Lower lobe of right lung (tissue), 2 donors: ENCODE data around the gene FLYWCH2. TPM values are rescaled to one million over a fixed set of nuclear protein-coding genes. Genes with fewer than 3 reads are reported as not detected.

Source experiments
- ATAC-seq, 2 donors: fragments of 200-7000 bp; cut with Tn5 transposase; one replicate each; pipeline ENCODE4 v1.9.1; 2020 to 2022; ENCODE audit warnings: mild to moderate bottlenecking in 2 of 2, moderate library complexity in 2 of 2
- DNase-seq: peaks from one replicate; pipeline ENCODE4 v3.0.0-alpha.2; 2020
- H3K27ac ChIP-seq: fragments of 200-600 bp; one replicate; pipeline ENCODE4 v1.8.0; 2022
- H3K27me3 ChIP-seq: fragments of 200-600 bp; one replicate; pipeline ENCODE4 v1.8.0; 2022; ENCODE audit warnings: low read depth
- H3K36me3 ChIP-seq: fragments of 200-600 bp; one replicate; pipeline ENCODE4 v1.8.0; 2022; ENCODE audit warnings: mild to moderate bottlenecking
- H3K4me1 ChIP-seq: fragments of 200-600 bp; one replicate; pipeline ENCODE4 v1.8.0; 2022
- H3K4me3 ChIP-seq: fragments of 200-600 bp; one replicate; pipeline ENCODE4 v1.8.0; 2022; ENCODE audit warnings: mild to moderate bottlenecking
- H3K9me3 ChIP-seq: fragments of 200-600 bp; one replicate; pipeline ENCODE4 v1.8.0; 2022
- intact Hi-C: fragments of 100-400 bp; cut with DNase I; formaldehyde crosslinking; loops from one replicate; pipeline ENCODE4 v1.11.0; 2022
- total RNA-seq: library from RNA; stranded (reverse); fragmentation: NEBNext Ultra II Directional; extraction: Animal tissue kit (Norgen Biotek cat#: 25700); gene quantifications from one replicate; pipeline ENCODE4 v1.2.1, GENCODE V29; 2021
- TF ChIP-seq, protein P1 (sequence below): fragments of 200-600 bp; IDR thresholded peaks from one replicate; pipeline ENCODE4 v1.8.0; 2022; ENCODE audit warnings: antibody characterized with exemption, mild to moderate bottlenecking
- donor health status: DM: no; HTN: yes; CAD: no; lungs with severe emphysema.

The FLYWCH2 gene
- total RNA-seq, 1 donor from 2014 or later, result 27.8 TPM

DNA sequence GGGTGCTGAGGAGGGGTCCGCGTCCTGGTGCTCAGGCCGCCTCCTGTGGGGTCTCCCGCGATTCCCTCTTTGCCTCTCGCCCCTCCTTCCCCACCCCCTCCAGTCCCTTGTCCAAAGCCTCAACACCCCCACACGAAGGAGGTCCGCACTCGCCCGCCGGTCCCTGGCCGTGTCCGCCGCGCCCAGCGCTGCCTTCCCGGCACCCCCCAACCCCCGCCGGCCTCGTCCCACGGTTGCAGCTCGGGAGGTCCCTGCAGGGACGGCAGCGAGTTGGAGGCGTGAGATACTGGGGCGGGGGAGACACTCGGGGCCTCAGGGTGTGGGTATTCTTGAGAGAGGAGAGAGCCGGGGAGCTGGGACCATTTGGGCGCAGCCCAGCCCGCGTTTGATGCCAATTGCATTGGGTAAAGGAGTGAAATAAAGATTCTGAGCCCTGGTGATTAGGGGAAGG, 468 bp downstream of the FLYWCH2 start:
- Histone ChIP-seq H3K4me1 (peaks cover 12% of the 10 kb centered on the region), H3K9me3 (no peaks in the 10 kb centered on the region), H3K4me3 (peak overlapping the region; percentile 93), H3K27ac (peak overlapping the region; percentile 95), H3K36me3 (no peaks in the 10 kb centered on the region), H3K27me3 (no peaks in the 10 kb centered on the region)
- DNase-seq (no peak), ATAC-seq (peak; percentile 15 to 16)
- TF ChIP-seq, protein P1, sequence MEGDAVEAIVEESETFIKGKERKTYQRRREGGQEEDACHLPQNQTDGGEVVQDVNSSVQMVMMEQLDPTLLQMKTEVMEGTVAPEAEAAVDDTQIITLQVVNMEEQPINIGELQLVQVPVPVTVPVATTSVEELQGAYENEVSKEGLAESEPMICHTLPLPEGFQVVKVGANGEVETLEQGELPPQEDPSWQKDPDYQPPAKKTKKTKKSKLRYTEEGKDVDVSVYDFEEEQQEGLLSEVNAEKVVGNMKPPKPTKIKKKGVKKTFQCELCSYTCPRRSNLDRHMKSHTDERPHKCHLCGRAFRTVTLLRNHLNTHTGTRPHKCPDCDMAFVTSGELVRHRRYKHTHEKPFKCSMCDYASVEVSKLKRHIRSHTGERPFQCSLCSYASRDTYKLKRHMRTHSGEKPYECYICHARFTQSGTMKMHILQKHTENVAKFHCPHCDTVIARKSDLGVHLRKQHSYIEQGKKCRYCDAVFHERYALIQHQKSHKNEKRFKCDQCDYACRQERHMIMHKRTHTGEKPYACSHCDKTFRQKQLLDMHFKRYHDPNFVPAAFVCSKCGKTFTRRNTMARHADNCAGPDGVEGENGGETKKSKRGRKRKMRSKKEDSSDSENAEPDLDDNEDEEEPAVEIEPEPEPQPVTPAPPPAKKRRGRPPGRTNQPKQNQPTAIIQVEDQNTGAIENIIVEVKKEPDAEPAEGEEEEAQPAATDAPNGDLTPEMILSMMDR, result no peak
- intact Hi-C loops, result no loop called here

GRCh38 chr16:2884041-2884451, 1.0 kb downstream of the FLYWCH2 start:
- no peaks in the 10 kb centered on the region for H3K9me3 ChIP-seq
- H3K4me1 ChIP-seq, result peaks cover 12% of the 10 kb centered on the region
- peak overlapping the region; percentile 95 for H3K27ac ChIP-seq
- no peaks in the 10 kb centered on the region for H3K36me3 ChIP-seq
- H3K27me3 ChIP-seq, result no peaks in the 10 kb centered on the region
- H3K4me3 ChIP-seq, result peak overlapping the region; percentile 93
- ATAC-seq (no peak), DNase-seq (peak; percentile 26)
- TF ChIP-seq, protein P1, result no peak
- intact Hi-C loops, result no loop called here

- Histone ChIP-seq H3K4me1 (peaks cover 10% of the 10 kb centered on the region), H3K4me3 (no peak overlapping the region), H3K9me3 (no peaks in the 10 kb centered on the region), H3K27me3 (no peaks in the 10 kb centered on the region), H3K27ac (no peak overlapping the region), H3K36me3 (peaks cover 25% of the 10 kb centered on the region)
- intact Hi-C loops, result no loop called here
- ATAC-seq (no peak), DNase-seq (no peak)
- TF ChIP-seq, protein P1, result no peak
These were observed 11.2 kb downstream of the FLYWCH2 start for GRCh38 chr16:2894231-2894630.

DNA sequence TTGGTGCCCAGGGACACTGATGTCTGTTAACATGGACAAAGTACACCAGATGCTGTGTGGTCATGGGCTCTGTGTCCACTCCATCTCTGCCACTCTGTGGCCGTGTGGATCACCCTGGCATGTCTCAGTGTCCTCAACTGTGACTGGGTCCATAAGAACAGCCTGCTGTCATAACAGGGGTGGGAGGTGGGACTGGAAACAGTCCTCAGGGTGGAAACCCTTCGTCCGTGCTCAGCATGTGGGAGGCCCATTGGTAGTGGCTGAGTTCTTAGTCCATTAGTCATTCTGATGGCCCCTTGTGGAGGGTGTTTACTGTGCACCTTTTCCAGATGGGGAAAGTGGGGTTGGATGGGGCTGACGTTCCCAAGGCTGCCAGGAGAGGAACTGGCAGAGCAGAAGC, 12.8 kb downstream of the FLYWCH2 start:
- Histone ChIP-seq H3K27ac (no peak overlapping the region), H3K9me3 (no peaks in the 10 kb centered on the region), H3K27me3 (no peaks in the 10 kb centered on the region), H3K36me3 (peaks cover 29% of the 10 kb centered on the region), H3K4me1 (peaks cover 8% of the 10 kb centered on the region), H3K4me3 (no peak overlapping the region)
- ATAC-seq (no peak), DNase-seq (peak; percentile 11)
- TF ChIP-seq, protein P1, result no peak
- intact Hi-C loops, result no loop called here

DNA sequence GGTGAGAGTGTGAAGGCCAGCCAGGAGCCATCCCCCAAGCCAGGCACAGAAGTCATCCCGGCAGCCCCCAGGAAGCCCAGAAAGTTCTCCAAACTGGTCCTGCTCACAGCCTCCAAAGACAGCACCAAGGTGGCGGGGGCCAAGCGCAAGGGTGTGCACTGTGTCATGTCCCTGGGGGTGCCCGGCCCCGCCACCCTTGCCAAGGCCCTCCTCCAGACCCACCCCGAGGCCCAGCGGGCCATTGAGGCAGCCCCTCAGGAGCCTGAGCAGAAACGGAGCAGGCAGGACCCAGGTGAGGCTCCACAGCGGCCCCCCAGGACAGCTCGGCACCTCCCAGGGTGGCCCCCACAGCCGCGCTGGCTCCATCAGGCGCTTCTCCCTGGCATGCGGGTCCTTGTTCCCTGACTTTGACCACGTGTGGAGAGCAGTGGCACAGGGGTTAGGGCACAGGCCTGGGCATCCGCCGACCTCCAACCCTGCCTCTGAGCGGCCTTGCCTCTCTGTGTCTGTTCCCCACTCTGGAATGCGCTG, 13.5 kb downstream of the FLYWCH2 start:
- DNase-seq, result peak; percentile 27
- peak in 1 of 2 donors; percentile 11 for ATAC-seq
- peaks cover under 1% of the 10 kb centered on the region for H3K4me1 ChIP-seq
- H3K36me3 ChIP-seq, result peaks cover 29% of the 10 kb centered on the region
- intact Hi-C loops, result no loop called here
- H3K4me3 ChIP-seq, result no peak overlapping the region
- H3K9me3 ChIP-seq, result no peaks in the 10 kb centered on the region
- TF ChIP-seq, protein P1, result no peak
- no peak overlapping the region for H3K27ac ChIP-seq
- no peaks in the 10 kb centered on the region for H3K27me3 ChIP-seq
